ENCODE measurements around the gene ASB4.

- TF ChIP-seq CTCF (IDR thresholded peaks at IDR 0.05; ENCODE audit: low read depth, low read length) (no peak), EZH2phosphoT487 (IDR thresholded peaks at IDR 0.05; ENCODE audit: low read depth) (no peak)
Measured at GRCh38 chr7:95556777-95557176, 71.0 kb downstream of the ASB4 start.

Measured in OCI-LY3 (cell line).